ENCODE results near the gene DDX31.

GRCh38 chr9:132572921-132573320, 96.9 kb downstream of the DDX31 start:
- TF ChIP-seq, protein P1, sequence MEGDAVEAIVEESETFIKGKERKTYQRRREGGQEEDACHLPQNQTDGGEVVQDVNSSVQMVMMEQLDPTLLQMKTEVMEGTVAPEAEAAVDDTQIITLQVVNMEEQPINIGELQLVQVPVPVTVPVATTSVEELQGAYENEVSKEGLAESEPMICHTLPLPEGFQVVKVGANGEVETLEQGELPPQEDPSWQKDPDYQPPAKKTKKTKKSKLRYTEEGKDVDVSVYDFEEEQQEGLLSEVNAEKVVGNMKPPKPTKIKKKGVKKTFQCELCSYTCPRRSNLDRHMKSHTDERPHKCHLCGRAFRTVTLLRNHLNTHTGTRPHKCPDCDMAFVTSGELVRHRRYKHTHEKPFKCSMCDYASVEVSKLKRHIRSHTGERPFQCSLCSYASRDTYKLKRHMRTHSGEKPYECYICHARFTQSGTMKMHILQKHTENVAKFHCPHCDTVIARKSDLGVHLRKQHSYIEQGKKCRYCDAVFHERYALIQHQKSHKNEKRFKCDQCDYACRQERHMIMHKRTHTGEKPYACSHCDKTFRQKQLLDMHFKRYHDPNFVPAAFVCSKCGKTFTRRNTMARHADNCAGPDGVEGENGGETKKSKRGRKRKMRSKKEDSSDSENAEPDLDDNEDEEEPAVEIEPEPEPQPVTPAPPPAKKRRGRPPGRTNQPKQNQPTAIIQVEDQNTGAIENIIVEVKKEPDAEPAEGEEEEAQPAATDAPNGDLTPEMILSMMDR (IDR thresholded peaks at IDR 0.05; ENCODE audit: insufficient read depth, low read length), result no peak
- no peak for TF ChIP-seq SPI1 (IDR thresholded peaks at IDR 0.05; ENCODE audit: borderline replicate concordance, low read depth)
- TF ChIP-seq POLR2AphosphoS5 (IDR thresholded peaks at IDR 0.05; ENCODE audit: low read depth), result no peak
